IPS DF 4.7 (cell line): Measurements from ENCODE around the gene PLXND1.

Source experiments
- DNase-seq: peaks from one replicate; pipeline ENCODE4 v3.0.0-alpha.2; 2013; ENCODE audit warnings: low spot score; ENCODE audit errors: extremely low read depth

The PLXND1 gene

DNA sequence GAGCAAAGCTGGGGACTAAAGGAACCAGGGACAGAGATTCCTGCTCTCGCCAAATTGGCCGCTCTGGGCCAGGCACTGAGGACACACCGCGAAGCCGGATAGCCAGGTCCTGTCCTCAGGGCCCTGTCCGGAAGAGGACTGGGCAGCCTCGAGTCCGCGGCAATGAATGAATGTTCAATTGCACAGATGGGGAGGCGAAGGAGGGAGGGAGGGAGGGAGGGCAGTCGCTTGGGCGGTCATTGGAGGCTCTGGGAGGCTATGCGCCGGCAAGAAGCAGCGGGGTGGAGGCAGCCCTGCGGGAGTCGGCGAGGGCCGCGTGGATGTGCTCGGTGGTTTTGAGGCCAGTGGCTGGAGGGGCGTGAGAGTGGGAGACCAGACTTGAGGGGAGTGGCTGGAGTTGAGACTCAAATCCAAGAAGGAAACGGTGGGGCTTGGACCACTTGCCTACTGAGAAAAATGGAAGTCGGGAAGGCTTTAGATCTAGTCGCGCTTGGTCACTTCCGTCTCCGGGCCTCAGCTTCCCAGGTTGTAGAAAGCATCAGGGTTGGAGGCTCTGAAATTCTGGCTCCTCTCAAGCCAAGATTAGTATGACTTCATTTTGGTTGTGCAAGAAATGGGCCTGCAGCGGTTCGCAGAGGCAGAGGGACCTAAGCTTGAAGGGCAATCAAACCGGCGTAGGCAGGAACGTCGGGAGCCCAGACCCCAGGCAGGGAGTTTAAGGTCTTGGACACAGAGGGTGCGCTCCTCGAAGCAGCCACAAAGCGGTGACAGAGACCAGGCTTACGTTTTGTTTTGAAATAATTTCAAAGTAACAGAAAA lies 21.1 kb upstream of the PLXND1 start:
- no peak for DNase-seq

DNA sequence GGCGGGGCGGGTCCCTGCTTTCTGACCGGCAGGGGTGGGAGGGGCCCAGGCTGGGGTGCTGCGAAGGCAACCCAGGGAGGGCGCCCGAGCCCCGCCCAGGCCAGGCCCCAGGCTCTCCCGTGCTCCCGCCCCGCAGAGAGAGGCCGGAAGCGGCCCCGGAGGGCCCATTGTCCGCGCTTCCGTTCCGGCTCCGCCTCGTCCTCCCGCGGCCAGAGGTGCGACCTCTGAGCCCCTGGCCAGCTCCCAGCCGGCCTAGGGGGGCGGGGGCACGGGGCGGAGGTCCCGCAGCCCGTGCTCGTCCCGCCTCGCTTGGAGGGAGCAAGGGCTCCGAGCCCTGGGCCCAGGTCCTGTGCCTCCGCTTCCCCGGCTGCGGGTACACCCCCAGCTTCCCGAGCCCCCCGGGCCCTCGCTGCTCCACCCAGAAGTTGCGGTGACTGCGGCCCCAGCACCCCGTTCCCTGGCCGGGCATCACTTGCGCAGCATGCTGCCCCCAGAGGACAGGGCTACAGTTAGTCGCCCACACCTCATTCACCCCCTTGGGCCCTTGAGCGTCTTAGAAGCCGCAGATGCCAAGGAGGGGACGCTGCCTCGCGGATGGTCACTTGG lies 20.4 kb upstream of the PLXND1 start:
- no peak for DNase-seq

DNA sequence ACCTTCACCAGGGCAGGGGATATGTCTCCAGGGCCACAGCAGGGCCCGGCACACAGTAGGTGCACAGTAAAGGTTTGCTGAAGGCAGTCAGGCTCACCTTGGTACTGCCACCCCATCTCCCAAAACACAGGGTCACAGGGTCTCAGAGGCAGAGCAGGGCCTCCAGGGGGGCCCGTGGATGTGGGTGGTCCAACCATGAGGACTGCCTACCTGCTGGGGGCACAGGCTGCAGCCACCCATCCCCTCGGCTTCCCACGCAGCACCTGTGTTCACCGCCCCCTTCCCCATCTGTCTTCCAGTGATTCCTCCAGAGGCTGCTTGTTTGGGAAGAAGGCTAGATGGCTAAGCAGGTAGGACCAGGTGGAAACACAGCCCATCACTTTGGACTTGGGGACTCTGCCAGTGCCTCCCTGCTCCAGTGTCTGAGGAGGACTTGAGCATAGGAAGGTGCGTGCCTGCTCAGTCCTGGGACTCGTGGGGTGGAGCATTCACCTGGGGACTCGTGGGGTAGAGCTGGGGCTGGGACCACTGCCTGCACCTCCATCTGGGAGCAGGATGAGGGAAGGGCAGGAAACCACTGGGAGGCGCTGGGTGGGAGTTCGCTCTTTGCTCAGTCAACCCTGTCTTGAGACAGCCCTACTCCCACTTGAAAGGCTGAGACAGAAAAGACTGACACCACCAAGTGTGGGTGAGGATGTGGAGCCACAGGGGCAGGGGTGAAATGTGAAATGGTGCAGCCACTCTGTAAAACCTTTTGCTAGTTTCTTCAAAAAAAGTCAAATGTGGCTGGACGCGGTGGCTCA lies 18.8 kb upstream of the PLXND1 start:
- no peak for DNase-seq

DNA sequence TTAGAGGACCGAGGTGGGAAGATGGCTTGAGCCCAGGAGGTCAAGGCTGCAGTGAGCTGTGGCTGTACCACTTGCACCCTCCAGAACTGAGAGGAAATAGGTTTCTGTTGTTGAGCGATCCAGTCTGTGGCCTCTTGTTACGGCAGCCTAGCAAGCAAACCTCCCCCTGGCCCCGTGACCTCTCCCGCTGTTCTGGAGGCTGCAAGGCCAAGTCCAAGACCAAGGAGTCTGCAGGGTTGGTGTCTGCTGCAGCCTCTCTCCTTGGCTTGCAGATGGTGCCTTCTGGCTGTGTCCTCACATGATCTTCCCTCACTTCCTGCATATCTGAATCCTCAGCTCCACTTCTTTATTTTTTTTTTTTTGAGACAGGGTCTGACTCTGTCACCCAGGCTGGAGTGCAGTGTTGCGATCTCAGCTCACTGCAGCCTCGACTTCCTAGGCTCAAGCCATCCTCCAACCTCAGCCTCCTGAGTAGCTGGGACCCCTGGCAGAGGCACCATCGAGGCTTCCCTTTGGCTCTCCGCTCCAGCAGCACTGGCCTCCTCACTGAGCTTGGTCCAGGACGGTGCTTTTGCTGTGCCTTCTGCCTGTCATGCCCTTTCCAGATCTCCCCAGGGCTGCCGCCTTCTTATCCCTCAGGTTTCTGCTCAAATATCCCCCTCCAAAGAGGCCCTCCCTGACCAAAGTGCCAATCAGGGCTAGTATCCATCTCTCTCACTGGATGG lies 18.0 kb upstream of the PLXND1 start:
- DNase-seq: no peak

DNA sequence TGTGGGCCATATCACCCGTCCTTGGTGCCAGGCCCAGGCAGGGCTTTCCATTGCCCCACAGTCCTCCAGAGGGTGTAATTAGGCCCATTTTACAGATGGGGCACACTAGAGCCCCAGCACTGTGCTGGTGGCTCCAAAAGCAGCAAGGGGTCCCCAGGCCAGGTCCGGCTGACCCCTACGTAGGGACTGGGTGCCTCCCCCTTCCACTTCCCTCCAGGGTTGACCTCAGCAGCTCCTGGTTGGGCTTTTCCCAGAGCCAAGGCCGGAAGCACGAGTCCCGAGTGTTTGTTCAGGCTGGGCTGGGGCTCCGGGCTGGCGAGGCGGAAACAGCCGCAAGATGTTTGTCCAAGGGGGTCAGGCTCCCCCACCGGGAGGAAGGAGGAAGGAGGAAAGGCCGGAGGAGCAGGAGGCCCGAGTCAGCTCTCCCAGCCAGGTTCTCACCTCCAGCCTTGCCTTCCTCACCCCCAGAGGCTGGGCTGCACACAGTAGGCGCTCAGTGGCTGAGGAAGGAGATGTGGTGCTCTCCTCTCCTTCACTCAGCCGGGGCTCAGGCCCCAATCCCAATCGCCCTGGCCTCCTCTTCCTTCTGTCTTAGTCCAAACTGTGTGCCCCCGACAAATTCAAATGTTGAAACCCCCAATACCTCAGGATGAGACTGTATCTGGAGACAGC lies 17.1 kb upstream of the PLXND1 start:
- no peak for DNase-seq

DNA sequence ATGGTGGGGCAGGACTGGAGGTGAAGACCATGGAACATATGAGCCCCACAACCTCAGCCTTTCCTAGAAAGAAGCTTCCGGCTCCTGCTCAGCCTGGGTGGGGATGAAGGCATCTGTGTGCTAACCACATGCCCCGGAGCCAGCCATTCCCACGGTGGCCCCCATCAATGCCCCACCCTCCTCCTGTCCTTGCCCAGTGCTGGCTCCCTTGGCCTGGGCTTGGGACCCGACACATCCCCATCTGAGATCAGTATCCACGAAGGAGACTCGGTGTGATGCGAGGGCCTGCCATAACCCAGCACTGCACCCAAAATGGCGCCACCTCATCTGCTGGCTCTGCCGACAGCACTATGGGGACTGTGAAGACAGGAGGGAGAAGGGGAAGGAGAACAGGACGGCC lies 16.5 kb upstream of the PLXND1 start:
- no peak for DNase-seq

DNA sequence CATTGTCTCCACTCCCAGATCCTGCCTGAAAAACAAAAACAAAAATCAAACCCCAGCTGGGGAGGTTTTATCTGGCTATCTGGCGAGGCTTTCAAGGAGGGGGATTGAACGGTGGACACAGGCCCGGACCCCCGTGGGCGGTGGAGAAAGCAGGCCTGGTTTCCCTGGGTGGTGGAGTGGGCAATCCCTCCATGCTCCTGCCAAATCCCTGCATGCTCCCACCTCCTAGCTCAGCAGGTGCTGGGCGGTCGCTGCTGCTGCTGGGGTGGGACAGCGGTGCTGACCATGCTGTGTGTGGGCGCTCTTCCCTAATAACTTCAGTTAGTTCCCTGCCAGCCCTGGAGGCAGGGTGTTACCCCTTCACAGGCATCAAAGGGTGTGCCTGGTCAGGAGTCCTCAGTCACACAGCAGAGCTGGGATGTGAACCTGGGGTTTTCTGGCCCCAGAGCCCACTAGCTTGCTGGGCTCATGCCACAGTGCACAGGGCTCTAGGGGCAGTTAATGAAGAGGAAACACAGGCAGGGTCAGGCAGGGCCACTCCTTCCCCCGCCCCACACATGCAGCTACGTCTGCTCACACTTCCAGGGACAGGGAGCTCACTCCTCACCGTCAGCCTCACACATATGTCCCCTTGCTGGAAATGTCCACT lies 15.9 kb upstream of the PLXND1 start:
- no peak for DNase-seq

DNA sequence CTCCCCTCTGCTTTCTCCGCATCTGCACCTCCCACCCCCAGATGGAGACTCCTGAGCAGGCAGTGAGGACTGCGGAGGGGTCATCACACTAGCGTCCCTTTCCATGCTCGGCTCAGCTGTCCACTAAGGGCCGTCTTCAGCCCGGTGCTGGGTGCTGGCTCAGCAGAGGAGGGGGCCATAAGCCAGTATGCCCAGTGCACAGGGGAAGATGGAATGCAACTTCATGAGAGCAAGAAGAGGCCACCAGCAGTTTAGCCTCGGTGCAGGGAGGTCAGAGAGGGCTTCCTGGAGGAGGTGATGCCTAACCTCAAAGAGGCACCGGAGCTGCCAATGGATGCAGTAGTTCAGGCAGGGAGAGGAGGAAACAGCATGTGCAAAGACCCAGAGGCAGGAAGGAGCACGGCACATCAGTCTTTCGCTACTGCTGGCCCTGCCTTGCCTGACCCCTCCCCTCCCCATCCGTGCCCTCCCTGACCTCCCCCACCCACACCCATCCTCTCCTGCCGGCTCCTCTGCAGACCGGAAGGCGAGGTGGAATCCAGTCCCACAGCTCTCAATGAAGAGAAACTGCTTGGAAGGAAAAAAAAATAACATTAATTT lies 15.2 kb upstream of the PLXND1 start:
- DNase-seq: no peak

DNA sequence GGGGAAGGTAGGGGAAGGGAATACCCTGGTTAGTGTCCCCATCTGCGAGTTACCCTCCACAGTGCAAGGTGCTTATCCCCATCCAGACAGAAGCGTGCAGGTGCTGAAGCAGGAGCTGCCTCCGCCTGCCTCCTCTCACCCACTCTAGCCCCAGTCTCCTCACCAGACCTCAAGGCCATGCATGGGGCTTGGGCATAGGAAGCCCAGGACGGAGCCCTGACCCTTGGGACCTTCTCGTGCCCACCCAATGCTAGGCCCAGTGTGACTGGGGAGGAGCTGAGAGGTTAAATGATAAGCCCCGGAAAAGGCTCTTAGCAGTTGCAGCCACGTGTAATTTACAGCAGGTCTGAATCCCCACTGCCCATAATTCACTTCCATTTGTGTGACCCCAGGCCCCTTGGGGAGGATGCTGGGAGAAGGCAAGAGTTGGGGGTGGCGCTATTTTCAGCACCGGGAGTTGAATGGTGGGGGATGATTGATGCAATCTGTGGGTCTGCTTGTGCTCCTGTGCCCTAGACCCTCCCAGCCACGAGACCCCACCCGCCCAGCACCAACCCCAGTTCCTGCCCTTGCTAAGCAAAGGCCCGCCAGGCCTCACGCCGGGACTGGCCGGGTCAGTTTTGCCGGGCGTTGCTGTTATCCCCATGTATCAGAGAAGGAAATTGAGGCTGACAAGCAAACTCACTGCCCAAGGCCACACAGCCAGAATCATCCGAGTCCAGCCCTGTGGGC lies 14.5 kb upstream of the PLXND1 start:
- DNase-seq: no peak

DNA sequence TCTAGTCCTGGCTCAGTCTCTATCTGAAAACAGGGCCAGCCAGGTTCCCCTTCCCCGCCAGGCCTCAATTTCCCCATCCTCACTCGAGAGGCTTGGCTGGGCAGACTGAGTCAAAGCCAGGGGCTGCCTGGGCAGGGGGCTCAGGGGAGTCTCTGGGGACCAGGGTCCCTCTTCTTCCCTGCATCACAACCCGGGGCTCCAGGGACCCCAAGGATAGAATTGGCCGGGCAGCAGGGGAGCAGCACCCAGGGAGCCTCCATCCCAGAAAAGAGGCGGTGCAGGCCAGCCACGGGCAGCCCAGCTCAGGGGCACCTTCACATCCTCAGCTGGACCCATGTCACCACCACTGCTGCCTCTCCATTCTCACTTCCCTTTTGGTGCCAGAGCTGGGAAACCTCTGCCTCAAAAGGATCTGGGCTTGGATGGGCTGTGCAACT lies 13.3 kb upstream of the PLXND1 start:
- no peak for DNase-seq

DNA sequence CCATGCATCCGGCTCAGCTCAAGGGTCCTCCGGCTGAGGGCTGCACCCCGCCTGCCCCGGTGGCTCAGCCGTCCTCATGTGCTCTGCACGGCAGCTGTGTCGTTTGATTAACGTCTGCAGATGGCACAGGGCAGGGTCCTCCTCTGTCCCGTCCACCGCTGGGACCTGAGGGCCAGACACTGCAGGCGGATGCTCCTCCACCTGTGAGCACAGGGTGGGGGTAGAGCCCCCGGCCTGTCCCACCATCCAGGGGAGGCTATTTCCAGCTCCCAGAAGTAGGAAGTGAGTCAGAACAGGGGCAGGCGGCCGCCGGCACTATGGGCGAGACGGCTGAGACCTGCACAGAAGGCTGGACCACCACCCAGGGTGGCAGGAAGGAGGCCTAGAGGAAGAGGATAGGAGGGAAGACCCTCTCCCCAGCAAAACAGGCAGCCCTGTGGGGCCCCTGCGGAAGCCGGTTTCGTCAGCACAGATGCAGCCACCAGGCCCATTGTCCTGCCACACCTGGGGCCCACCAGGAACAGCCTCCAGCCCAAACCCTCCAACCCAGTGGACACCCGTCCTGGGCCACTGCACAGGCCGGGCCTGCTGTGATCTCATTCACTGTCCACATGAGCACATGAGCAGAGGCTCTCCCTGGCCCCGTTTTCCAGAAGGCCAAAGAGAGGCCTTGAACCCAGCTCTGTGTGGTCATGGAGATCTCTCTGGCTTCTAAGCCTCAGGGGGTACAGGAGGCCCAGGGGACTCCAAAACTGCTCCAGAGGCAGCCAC lies 12.6 kb upstream of the PLXND1 start:
- no peak for DNase-seq

DNA sequence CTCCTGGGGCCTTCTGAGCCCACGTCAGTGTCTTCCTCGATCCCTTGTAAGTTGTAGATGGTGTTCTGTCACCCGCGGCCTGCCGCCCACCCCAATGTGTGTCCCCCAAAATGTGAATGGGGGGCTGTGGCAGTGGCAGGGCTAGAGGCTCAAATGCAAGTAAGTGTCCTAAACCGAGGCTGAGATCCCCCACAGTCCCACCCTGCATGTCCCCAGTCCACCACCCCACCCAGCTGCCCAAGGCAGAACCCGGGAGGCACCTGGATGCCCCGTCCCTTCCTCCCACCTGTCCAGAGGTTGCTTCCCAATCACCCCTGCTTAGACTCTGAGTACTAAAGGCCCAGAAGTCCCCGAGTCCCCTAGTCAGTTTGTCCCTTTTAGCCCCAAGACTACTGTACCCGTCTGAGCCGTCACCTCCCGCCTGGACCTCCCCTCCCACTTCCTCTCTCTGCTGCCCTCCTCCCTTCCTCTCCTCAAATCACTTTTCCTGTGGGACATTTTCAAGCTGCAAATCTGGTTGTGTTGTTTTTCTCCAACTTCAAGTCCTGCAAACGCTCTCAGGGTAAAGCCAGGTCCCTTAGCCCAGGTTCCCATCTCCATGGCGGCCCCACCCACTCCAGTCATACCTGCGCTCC lies 11.8 kb upstream of the PLXND1 start:
- DNase-seq: no peak

DNA sequence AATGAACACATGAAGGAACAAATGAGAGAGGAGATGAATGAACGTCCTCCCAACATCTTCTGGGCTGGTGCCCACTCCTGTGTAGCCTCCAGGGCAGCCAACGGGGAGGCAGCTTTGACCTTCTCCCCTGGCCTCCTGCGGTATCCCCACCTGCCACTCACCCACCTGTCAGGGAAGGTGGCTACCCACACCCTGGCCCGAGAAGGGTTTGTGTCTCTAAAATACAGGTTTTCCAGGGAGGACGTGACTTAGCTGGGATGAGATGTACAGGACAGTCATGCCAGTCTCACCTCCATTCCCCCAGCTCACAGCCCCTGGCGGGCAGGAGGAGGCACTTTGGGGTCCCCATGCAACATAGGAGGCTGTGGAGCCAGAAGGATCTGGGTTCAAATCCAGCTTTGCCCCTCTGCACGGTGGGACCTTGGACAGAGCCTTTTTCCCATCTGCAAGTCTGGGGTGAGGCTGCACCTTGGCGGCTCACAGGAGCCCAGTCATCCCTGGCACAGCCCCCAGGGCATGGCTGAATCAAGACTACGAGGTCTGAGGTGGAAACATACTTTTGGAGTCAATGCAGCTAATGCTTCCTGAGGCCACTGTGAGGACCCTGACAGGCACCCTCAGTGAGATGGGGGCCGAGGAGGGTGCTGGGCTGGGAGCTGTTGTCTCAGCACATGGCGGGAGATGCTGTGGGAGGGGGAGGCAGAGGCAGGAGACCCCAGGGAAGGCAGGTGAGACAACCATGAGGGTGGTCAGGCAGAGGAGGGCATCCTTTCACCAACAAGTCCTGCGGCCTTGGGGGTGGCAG lies 11.1 kb upstream of the PLXND1 start:
- DNase-seq: no peak

DNA sequence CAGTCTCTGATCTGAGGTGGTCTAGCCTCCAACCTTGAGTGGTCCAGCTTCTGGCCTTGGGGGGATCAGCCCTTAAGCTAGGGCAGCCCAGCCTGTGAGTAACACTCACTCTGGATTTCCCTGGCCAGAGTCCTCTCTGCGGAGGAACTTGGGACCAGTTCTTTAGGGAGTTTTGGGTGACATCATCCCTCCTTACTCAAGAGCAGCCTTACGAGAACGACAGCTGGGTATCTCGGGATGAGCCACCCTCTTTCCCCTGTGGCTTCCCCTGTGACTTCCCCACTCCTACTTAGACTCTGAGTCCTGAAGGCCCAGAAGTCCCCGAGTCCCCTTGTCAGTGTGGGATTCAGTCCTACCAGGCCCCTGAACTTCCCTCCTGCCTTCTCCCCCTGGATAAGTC lies 10.2 kb upstream of the PLXND1 start:
- no peak for DNase-seq

DNA sequence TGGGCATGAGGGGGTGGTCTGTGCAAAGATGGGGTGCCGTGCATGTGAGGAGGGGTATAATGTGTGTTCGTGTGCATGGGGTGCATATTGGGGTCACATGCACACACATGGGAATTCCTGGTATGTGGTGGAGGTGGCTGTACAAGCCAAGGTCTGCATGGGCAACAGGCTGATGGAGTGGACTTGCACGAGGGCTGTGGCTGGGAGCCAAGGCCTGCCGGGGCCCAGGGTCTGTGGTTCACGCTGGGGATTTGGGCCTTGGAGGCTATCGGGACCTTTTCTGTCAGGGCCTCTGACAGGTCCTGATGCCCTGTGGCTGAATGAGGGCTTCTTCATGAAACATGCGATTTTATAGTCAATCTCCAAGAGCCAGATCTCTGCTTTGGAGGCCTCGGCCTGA lies 9.8 kb upstream of the PLXND1 start:
- no peak for DNase-seq

DNA sequence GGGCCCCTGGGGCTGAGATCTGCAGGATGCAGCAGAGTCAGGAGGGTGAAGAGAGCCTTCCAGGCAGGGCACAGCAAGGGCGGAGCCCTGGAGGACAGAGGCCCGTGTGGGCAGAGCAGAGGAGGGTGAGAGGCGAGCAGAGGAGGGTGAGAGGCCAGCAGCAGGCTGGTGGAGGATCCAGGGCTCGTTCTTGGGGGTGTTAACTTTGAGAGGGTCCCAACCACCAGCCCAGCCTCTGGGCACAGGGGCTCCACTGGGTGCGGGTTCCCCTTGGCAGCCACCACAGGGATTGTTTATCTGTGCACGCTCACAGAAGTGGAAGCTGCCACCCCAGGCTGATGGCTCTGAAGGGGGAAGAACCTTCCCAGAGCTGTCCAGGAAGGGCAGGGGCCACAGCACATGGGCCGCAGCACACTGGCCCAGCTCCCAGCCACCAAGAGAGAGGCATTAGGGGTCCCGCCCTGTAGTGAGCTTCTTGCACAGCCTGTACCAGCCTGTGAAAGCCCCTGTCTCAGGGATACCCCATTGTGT lies 9.3 kb upstream of the PLXND1 start:
- no peak for DNase-seq

DNA sequence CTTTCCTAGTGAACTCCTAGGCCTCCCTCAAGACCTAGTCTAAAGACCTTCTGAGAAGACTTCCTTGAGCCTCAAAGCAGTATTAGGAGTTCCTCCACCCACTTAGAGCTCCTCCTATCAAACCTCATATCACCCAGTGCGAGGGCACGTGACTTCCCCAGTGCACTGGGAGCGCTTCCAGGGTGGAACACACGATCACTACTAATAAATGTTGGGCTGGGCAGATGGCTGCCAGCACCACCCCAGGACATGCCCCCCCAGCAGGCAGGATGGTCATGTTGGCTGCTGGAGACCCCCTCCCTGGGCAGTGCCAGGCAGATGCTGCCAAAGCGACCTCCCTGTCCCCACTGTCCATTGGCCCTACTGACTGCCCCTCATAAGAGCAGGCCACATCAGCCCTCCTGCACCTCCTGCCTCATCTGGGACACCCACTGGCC lies 8.5 kb upstream of the PLXND1 start:
- DNase-seq: no peak
